Kidney (tissue), 14 donors: ENCODE measurements around the gene PYGB. TPM values are rescaled to one million over a fixed set of nuclear protein-coding genes. Genes with fewer than 3 reads are reported as not detected.
A peak's percentile ranks its signal among the peaks of the same experiment; 100 is the strongest.

Source experiments
- DNase-seq, 5 donors: peaks; one replicate each; pipeline ENCODE4 v3.0.0-alpha.2; 2013 to 2020
- FAIRE-seq: peaks from 2 replicates; lab custom pipeline; 2012; peaks lifted over from hg19 to GRCh38; lab: Jason Lieb, UNC
- H3K27ac ChIP-seq, 2 donors: one replicate each; pipeline ENCODE4 v1.7.0; 2013; ENCODE audit warnings: low read depth in 2 of 2, low read length in 2 of 2, inconsistent platforms in 1 of 2
- H3K27me3 ChIP-seq: one replicate; pipeline ENCODE4 v1.7.1; 2013; ENCODE audit warnings: low read length, inconsistent platforms; ENCODE audit not compliant: control insufficient read depth, insufficient read depth
- H3K36me3 ChIP-seq, 3 donors: one replicate each; pipeline versions ENCODE4 v1.7.0 to v1.7.1; 2013; ENCODE audit warnings: low read length in 3 of 3, control low read depth in 1 of 3, inconsistent platforms in 1 of 3; ENCODE audit not compliant: insufficient read depth in 3 of 3, control insufficient read depth in 2 of 3
- H3K4me1 ChIP-seq, 3 donors: one replicate each; pipeline versions ENCODE4 v1.7.0 to v1.7.1; 2013; ENCODE audit warnings: low read length in 3 of 3, inconsistent platforms in 1 of 3, low read depth in 1 of 3; ENCODE audit not compliant: control insufficient read depth in 2 of 3, insufficient read depth in 2 of 3
- H3K4me3 ChIP-seq, 3 donors: one replicate each; pipeline versions ENCODE4 v1.7.0 to v1.8.1; 2013; ENCODE audit warnings: low read length in 3 of 3, control low read depth in 1 of 3, inconsistent platforms in 1 of 3
- H3K9ac ChIP-seq, 3 donors: one replicate each; pipeline versions ENCODE4 v1.7.0 to v1.7.1; 2013; ENCODE audit warnings: low read length in 3 of 3, control low read depth in 1 of 3, inconsistent platforms in 1 of 3
- H3K9me3 ChIP-seq, 3 donors: one replicate each; pipeline versions ENCODE4 v1.7.0 to v1.7.1; 2013; ENCODE audit warnings: low read length in 3 of 3, control low read depth in 1 of 3, inconsistent platforms in 1 of 3; ENCODE audit not compliant: control insufficient read depth in 2 of 3, insufficient read depth in 1 of 3
- CTCF ChIP-seq: IDR thresholded peaks from 3 replicates; pipeline ENCODE4 v1.5.1; 2012; ENCODE audit warnings: mild to moderate bottlenecking, moderate library complexity, borderline replicate concordance; ENCODE audit not compliant: insufficient read depth; ENCODE audit errors: extremely low read depth
- intact Hi-C: fragments of 100-400 bp; cut with DNase I; formaldehyde crosslinking; loops from one replicate; pipeline ENCODE4 v1.11.1; 2022
- polyA plus RNA-seq: library from polyadenylated mRNA; stranded (reverse); fragments of 350-450 nt; fragmentation: Illumina TruSeq; extraction: RNeasy Lipid Tissue Mini Kit (QIAGEN cat#74804); gene quantifications from one replicate; pipeline ENCODE4 v1.2.3, GENCODE V29; 2014; ENCODE audit warnings: low read depth, low replicate concordance; ENCODE audit not compliant: insufficient read depth
- total RNA-seq: library from RNA; stranded (reverse); fragmentation: NEBNext Ultra II Directional; extraction: Animal tissue kit (Norgen Biotek cat#: 25700); gene quantifications from one replicate; pipeline ENCODE4 v1.2.1, GENCODE V29; 2021
- donor health status: control.
- donor health status: control.
- donor health status: control.
- donor health status: control.
- donor health status: control.
- donor health status: DM: yes; HTN: yes; CAD: no.
- donor health status: Normal renal cell carcinoma (clear cell type).

PYGB gene
- total and polyA plus RNA-seq, 2 donors from 2014 or later, result 50.9 to 176 TPM

GRCh38 chr20:25338112-25339023 lies 90.5 kb downstream of the PYGB start:
- FAIRE-seq (no peak), DNase-seq (peak in 1 of 5 donors; percentile 34)
- no peak for TF ChIP-seq CTCF
- H3K9me3 ChIP-seq, result no peaks in the 10 kb centered on the region
- intact Hi-C loops, result no loop called here
- no peaks in the 10 kb centered on the region for H3K36me3 ChIP-seq
- H3K9ac ChIP-seq, result peak overlapping the region in 1 of 3 donors; percentile 7
- H3K27ac ChIP-seq, result peak overlapping the region; percentile 26 to 60
- peak overlapping the region in 1 of 3 donors; percentile 3 for H3K4me3 ChIP-seq
- peaks cover 0 to 16% (median 10%) of the 10 kb centered on the region in 3 donors for H3K4me1 ChIP-seq
- no peaks in the 10 kb centered on the region for H3K27me3 ChIP-seq

- H3K4me1 ChIP-seq, result peaks cover 0 to 16% (median 13%) of the 10 kb centered on the region in 3 donors
- no peaks in the 10 kb centered on the region for H3K27me3 ChIP-seq
- H3K9ac ChIP-seq, result no peak overlapping the region
- no peaks in the 10 kb centered on the region for H3K9me3 ChIP-seq
- peak overlapping the region in 2 of 3 donors; percentile 11 to 18 for H3K4me3 ChIP-seq
- intact Hi-C loops, result no loop called here
- TF ChIP-seq CTCF, result no peak
- no peak for FAIRE-seq
- peak overlapping the region; percentile 61 to 65 for H3K27ac ChIP-seq
- H3K36me3 ChIP-seq, result no peaks in the 10 kb centered on the region
- peak in 1 of 5 donors; percentile 65 for DNase-seq
Measured at GRCh38 chr20:25339608-25340007, 91.7 kb downstream of the PYGB start.

DNA sequence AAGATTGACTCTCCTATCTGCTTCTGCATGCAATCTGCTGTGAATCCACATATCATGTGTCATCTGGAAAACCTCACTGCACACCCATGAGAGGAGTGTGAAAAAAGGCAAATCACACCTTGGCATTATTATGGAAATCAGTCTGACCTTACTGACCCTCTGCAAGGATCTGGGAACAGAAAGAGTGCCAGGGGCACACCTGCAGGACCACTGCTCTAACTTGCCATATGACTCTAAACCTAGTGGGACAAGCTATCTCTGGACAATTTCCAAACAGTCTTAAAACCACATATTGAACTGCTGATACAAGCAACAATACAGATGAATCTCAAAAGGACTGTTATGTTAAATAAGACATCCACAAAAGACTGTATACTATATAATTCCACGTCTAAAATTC lies 92.5 kb downstream of the PYGB start:
- Histone ChIP-seq H3K27ac (no peak overlapping the region), H3K36me3 (no peaks in the 10 kb centered on the region), H3K4me1 (peaks cover 0 to 16% (median 15%) of the 10 kb centered on the region in 3 donors), H3K27me3 (no peaks in the 10 kb centered on the region), H3K9me3 (no peaks in the 10 kb centered on the region), H3K9ac (no peak overlapping the region), H3K4me3 (no peak overlapping the region)
- no peak for DNase-seq
- no peak for TF ChIP-seq CTCF
- intact Hi-C loops, result no loop called here
- no peak for FAIRE-seq
